ENCODE data around the gene LASP1NB.
"Not testable (repeated sequence)": the region's sequence is repeated elsewhere in the genome, so short reads cannot be mapped to it uniquely, and the experiment has no call there.

Gene LASP1NB

DNA sequence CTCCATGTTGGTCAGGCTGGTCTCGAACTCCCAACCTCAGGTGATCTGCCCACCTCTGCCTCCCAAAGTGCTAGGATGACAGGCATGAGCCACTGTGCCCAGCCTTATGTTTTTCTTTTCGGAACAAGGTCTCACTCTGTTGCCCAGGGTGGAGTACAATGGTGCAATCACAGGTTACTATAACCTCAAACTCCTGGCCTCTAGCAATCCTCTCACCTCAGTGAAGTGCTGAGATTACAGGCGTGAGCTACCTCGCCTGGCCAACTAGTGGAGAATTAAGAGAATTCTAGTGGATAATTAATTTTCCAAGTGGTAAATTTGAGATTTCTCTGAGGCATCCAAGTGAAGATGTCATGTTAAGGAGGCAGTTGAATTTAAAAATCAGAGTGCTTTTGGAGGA is 44.7 kb downstream of the LASP1NB start:
- no peak for DNase-seq

GRCh38 chr17:38970804-38971203 is 45.4 kb downstream of the LASP1NB start:
- no peak for DNase-seq

- not testable (repeated sequence) for DNase-seq
Measured at GRCh38 chr17:38976187-38976551, 50.8 kb downstream of the LASP1NB start.

DNA sequence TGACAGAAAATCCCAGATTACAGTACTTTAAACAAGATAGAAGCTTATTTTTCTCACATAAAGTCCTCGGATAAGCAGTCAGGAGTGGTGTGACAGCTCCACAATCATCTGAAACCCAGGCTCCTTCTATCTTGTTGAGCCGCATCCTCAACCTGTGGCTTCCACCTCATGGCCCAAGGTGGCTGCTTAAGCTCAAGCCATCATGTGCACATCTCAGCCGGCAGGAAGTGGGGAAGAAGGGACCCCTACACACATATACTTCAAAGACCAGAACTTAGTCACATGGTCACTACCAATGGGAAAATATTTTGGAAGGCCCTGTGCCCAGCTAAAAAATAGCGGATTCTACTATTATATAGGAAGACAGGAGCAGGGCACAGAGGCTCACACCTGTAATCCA is 52.8 kb downstream of the LASP1NB start:
- no peak for DNase-seq
